Embryonic facial prominence (tissue), 1 donor: Measurements from ENCODE around the gene DPM3.
"Not testable (repeated sequence)": the region's sequence is repeated elsewhere in the genome, so short reads cannot be mapped to it uniquely, and the experiment has no call there.

ENCODE experiments used
- DNase-seq: peaks from one replicate; pipeline ENCODE4 v3.0.0-alpha.2; 2016; ENCODE audit errors: extremely low spot score

Gene DPM3, protein sequence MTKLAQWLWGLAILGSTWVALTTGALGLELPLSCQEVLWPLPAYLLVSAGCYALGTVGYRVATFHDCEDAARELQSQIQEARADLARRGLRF

DNA sequence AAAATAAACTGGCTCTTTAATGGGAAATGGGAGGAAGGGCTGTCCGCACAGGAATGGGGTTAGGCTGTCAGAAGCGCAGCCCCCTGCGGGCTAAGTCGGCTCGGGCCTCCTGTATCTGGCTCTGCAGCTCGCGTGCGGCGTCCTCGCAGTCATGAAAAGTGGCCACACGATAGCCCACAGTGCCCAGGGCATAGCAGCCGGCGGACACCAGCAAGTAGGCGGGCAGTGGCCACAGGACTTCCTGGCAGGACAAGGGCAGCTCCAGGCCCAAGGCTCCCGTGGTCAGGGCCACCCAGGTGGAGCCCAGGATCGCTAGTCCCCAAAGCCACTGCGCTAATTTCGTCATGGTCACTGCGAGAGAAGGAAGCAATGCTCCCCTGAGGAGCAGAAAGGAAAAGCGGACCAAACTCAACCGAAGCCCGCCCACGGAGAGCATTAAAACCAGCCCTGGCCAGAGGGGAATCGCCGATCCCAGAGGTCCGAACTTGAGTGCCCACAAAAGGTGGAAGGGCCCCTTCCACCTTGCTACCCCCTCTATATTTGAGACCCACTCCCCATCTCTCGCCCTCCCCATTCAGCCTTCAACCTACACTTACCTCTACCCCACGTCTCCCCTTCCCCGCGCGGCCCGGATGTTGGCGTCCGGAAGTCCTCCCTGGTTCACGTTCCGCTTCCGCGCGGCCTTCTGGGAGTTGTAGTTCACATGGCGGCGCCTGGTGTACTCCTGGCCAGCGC, at the start of gene DPM3:
DPM3 (minus strand) TSS at position 637 of the 735 bp plus-strand sequence; CDS start at position 346, 291 bp downstream.
- peak; percentile 71 for DNase-seq

DNA sequence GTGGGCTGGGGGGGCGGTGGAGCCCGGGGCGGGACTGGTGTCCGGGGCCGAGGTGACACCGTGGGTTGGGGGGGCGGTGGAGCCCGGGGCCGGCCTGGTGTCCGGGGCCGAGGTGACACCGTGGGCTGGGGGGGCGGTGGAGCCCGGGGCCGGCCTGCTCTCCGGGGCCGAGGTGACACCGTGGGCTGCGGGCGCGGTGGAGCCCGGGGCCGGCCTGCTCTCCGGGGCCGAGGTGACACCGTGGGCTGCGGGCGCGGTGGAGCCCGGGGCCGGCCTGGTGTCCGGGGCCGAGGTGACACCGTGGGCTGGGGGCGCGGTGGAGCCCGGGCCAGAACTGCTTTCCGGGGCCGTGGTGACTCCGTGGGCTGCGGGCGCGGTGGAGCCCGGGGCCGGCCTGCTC, 49.6 kb upstream of the DPM3 start:
- DNase-seq, result not testable (repeated sequence)

DNA sequence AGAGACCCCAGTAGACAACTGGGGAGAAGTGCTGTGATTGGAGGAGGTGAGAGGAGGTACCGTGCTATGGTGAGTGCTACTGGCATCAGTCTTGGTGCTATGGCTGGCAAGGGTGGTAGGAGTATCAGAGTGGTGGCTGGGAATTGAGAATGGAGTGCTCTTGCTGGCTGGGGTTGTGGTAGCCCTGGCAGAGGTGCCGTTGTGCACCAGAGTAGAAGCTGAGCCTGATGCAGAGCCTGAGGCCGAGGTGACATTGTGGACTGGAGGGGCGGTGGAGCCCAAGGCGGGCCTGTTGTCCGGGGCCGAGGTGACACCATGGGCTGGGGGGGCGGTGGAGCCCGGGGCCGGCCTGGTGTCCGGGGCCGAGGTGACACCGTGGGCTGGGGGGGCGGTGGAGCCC, 47.9 kb upstream of the DPM3 start:
- no peak for DNase-seq

DNA sequence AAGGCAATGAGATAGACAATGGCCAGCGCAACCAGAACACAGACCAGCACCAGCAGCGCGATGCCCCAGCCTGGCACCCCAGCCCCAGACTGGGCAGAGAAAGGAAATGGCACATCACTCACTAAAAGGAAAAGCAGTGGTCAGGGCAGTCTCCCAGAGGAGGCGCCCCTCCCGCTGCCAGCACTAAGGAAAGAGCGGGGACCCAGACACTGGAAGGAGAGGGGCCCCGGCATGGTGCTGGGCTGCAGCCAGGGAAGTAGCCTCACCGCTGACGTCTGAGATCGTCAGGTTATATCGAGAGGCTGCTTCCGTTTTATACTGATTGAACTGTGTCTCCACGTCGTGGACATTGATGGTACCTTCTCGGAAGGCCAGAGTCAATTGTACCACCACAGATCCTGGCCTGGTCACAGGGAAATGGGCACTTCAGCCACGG, 47.1 kb upstream of the DPM3 start:
- no peak for DNase-seq

DNA sequence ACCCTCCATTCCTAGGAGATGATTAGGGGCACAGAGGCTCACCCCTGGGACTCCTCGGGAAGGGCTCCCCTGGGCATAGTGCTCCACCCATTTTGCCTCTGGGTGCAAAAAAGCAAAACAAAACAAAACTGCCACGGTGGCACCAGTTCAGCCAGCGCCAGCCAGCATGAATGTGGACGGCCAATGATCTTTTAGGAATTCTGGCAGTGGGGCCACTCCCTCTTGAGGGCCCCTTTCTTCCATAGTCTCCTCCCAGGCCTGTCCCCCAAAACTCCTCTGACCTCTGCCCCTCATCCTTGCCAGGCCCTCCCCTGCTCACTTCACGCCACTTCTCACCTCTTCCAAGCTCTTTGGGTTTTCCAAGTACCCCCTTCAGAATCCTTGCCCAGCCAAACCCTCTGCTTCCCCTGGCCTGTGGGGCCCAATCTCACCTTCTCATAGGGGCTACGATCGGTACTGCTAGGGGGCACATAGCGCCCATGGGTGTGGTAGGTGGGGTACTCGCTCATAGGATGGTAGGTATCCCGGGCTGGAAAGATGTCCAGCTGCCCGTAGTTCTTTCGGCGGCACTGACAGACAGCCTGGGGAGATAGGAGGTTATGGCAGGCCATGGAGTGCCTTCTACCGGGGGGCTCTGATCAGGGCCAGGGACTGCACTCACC, 46.6 kb upstream of the DPM3 start:
- no peak for DNase-seq

DNA sequence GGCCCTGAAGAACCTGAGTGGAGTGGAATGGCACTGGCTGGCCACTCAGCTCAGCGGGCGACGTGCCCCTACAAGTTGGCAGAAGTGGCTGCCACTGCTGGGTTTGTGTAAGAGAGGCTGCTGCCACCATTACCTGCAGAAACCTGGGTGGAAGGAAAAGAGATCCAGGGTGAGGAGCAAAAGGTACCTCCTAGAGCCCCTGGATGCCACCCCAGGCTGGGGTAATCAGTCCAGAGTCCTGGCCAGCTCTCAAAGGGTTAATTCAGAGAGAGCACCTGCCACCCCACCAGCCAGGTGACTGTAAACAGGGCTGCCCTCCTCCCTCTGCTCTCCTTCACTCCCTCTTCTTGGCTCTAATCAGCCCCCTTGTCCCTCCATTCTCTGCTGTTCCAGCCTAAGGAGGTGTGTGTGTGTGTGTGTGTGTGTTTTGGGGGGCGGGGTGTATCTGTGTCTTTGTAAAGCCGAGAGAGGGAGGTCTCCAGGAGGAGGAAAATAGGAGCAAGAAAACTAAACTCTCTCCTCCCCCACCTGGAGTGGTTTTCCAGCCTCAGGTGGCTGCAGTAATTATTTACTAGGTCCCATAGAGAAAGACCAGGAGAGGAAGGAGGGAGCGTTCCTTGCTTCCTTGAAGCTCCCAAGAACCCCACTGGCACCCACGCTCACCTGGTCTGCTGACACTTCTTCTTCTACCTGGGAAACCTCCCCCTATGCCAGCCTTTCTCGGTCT, 45.9 kb upstream of the DPM3 start:
- no peak for DNase-seq

DNA sequence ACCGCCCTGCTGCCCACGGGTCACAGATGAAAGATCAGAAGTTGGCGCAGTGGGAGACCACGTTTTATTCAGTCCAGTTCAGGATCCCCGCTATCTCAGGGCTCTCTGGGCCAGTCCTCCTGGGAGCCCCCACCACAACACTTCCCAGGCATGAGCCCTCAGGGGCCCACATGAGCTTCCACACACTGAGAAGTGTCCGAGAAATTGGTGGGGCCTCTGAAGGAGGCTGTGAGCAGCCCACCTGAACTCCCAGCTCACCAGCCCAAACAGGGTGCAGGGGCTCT, 45.4 kb upstream of the DPM3 start:
- DNase-seq, result no peak

DNA sequence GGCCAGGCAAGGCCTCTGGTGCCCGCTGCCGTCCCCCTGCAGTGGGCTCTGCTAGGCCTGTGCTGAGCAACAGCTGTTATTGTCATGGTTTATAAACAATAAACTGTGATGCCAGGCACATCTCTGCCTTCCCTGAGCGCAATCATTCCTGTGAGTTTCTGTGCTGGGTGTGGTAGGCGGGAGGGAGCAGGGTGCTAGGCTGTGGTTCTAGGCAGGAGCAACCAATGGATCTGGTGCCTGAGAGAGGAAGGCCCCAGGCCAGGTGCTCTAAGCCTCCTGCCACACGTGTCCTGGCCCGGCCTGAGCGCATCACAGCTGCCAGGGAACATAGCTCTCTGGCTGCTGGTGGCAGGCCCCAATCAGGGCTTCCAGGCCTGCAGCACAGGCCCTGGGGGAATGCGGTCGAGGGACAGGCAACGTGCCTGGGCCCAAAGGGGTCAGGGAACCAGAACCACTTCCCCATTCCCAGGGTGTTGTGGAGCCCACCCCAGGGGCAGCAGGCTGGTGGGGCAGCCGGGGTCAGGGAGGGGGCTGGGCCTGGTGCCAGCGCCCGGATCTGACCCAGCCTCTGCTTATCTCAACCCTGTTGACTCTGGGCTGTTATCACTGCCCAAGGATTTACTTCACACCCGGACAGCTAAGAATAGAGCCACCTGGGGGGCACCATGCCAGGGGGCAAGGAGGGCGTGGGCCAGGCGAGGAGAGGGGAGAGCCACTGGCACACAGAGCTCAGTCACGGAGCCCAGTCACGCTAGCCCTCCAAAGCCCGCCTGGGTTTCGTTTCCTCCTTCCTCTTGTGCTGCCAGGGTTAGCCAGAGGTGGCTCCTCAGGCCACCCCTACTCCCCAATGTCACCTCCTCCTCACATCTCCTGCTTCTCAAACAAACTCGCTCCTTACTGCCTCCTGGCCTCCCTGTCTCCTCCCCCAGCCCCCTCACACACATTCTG, 44.8 kb upstream of the DPM3 start:
- no peak for DNase-seq

DNA sequence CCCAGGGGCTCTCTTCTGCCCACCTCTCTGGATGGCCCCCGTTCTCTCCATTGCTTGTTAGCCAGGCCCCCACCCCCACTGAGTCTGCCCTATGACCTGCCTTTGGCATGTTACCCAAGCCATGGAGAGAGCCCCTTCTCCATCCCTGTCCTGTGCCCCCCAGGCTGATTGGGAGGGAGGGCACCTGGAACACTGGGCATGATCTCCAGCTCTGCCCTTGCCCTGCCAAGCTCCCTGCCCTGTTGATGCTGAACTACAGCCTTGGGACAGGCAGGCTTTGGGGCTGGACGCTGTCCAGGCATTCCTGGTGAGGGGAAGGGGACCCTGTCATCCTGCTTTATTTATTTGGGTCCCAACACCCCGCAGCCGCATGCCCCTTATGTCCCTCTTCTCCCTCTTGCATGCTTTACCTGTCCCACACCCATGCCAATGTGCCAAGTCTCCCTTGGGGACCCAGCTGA, 44.0 kb upstream of the DPM3 start:
- no peak for DNase-seq

DNA sequence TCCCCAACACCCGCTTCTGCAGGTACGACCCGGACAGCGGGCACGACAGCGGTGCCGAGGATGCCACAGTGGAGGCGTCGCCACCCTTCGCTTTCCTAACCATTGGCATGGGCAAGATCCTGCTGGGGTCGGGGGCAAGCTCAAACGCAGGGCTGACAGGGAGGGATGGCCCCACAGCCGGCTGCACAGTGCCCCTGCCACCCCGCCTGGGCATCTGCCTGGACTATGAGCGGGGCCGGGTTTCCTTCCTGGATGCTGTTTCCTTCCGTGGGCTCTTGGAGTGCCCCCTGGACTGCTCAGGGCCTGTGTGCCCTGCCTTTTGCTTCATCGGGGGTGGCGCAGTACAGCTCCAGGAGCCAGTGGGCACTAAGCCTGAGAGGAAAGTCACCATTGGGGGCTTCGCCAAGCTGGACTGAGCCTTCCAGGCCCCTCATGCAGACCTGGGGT, 43.5 kb upstream of the DPM3 start:
- DNase-seq, result no peak

DNA sequence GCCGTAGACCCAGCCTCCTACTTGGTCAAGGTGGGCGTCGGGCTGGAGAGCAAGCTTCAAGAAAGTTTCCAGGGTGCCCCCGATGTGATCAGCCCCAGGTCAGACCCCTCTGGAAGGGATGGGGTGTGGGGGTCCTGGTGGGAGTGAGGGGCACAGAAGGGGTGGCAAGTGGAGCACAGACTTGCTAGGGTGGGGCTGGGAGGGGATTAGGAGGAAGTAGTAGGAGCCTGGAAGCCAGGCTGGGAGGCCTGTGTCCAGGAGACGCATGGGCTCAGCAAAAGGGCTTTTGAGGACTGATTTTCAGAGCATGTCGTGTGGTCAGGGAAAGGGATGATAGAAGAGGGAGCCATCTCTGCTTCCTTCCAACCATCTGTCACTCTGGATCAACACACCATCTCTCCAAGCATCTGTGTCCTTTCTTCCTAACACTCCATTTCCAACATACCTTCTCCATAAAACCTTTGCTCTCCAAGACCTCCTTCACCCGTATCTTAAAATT, 41.8 kb upstream of the DPM3 start:
- DNase-seq, result no peak

DNA sequence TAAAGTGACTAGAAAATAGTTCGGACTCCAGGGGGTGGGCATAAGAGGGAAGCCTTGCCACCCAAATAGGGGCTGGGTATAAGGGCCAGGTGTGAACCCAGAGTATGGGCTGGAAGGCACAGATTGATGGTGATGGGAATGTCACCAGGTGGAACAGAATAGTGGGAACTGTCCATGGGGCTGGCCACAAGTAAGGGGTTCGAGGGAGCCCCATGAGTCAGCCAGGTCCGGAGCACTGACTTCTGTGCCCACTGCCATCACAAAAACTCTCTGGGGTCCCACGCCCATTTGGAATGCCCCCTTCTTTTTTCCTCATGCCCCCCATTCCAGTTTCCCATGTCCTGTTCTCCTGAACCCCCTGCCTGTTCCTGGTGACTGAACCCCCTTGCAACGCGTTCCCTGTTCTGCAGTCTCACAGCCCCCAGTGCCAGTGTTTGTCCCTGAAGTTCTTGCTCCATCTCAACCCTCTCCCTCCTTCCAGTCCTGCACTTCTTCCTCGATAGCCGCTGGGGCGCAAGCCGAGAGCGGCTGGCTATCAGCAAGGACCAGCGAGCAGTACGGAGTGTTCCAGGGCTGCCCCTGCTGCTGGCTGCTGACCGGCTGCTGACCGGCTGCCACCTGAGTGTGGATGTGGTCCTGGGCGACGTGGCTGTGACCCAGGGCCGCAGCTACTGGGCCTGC, 41.2 kb upstream of the DPM3 start:
- no peak for DNase-seq

DNA sequence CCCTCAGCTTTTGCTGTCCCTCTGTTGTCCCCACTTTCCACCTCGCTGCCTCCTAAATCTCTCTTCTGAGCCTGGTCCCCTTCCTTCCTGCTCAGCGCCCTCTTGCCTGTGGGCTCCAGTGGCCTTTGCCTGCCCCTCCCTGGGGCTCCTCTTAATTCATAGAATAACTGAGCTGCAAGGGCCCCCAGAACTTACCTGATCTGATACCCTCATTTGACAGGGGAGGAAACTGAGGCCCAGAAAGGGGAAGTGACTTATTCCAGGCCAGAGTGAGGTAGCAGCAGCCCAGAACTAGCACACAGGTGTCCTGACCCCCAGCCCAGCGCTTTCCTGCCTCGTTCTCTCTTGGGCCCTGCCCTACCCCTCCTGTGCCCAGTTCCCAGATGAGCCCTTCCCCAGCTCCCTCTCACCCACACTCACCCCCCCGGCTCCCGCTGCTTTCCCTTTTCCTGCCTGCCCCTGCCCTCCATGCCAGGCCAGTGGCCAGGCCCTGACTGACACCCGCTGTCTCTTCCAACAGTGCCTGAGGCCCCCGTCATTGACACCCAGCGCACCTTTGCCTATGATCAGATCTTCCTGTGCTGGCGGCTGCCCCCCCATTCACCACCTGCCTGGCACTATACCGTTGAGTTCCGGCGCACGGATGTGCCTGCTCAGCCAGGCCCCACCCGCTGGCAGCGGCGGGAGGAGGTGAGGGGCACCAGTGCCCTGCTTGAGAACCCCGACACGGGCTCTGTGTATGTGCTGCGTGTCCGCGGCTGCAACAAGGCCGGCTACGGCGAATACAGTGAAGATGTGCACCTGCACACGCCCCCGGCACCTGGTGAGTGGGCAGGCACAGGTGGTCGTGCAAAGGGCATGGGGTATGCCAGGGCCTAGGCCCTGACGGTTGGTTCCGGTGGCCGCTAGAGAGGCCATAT, 39.0 kb upstream of the DPM3 start:
- DNase-seq, result no peak

DNA sequence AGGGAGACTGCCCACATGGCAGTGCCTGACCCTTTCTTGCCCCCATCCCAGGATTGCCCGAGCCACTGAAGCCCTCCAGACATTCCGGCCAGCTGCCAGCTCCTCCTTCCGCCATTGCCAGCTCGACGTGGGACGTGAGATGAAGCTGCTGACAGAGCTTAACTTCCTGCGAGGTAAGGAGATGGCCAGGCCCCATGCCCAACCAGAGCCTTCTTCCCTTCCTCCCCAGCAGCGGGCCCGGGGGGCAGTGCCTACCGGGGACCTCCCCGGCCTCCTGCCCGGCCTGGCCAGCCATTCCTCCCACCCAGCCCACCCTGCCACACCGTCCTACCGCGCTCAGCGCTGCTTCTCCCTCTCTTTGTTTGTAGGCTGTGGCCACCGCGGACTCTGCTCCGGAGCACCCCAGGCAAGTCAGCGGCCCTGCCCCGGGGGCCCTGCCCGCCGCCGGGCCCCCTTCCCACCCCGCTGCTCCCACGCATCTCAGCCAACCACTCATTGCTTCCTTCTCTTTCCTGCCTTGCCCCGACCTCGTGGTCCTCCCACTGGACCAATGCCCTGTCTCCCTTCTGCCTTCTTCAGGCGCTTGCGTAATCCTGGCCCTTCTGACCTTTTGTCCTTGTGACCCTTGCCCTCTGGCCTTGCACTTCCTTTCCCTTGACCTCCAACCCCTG, 38.2 kb upstream of the DPM3 start:
- DNase-seq, result no peak

DNA sequence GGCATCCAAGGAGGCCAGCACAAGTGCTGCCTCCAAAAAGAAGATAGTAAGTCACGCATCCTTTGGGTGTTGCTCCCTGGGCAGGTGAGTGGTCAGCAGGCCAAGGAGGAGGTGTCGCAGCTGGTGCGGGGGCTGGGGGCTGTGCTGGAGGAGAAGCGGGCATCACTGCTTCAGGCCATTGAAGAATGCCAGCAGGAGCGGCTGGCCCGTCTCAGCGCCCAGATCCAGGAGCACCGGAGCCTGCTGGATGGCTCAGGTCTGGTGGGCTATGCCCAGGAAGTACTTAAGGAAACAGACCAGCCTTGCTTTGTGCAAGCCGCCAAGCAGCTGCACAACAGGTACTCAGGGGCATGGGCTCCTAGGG, 37.6 kb upstream of the DPM3 start:
- DNase-seq, result no peak

DNA sequence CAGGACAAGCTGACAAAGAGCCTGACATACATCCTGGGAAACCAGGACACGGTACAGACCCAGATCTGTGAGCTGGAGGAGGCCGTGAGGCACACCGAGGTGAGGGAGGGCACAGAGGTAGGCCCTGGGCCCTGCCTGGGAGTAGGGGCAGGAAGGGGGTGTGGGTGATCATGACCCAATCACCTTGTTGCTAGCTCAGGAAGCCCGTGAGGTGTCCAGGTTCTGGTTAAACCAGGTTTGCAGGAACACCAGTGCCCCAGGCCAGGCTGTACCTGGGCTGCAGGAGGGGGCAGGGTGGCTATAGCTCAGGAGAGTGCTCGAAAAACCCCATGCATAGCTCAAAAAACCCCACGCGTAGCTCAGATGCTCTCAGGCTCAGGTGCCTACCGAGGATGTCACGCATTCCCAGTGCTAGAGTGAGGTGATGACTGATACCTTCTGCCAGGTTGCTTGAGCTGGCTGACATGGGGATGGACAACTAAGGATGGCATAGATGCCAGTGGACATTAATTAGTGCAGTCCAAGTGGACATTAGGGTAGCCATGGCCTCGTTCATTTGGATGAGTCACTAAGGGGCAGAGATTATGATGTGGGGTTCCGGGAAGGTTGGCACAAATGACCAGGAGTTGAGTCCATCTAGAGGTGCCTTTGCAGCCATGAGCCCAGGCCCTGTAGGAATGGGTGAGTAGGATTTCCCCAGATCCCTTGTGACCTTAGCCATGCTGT, 37.0 kb upstream of the DPM3 start:
- DNase-seq, result no peak

DNA sequence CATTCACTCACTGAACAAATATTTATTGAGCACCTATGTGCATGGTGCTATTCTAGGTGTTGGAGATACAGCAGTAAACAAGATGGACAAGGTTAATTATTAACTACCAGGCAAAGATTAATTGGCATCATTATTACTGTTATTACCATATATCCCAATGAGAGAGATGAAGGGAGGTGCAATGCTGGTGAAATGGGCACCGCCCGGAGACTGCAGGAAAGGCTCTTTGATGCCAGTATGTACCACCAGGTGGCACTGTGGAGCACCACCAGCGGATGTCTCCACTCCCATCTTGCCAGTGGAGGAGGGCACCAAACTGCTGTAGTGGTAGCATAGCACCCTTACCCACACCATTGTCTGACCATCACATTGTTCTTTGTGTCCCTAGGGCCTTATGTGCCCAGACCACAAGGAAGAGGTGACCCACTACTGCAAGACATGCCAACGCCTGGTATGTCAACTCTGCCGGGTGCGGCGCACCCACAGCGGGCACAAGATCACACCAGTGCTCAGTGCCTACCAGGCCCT, 36.3 kb upstream of the DPM3 start:
- DNase-seq, result no peak

DNA sequence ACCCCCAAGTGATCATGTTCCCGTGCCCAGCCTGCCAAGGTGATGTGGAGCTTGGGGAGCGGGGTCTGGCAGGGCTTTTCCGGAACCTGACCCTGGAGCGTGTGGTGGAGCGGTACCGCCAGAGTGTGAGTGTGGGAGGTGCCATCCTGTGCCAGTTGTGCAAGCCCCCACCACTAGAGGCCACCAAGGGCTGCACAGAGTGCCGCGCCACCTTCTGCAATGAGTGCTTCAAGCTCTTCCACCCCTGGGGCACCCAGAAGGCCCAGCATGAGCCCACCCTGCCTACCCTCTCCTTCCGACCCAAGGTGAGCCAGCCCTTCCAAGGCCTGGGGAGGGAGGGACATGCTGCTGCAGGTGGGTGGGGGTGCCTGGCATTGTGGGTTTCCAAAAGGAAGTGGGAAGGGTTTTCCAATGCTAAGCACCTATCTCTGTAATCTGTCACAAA, 35.6 kb upstream of the DPM3 start:
- no peak for DNase-seq
